GM12892 (cell line): Measurements from ENCODE around the gene RARB.

Experiments used
- POLR2A ChIP-seq: IDR thresholded peaks from 2 replicates; pipeline ENCODE4 v1.6.1; 2011; ENCODE audit warnings: low read depth, low read length, control low read depth
- TAF1 ChIP-seq: IDR thresholded peaks from 2 replicates; pipeline ENCODE4 v1.6.1; 2011; ENCODE audit warnings: low read depth, mild to moderate bottlenecking, control low read depth, low read length, borderline replicate concordance

DNA sequence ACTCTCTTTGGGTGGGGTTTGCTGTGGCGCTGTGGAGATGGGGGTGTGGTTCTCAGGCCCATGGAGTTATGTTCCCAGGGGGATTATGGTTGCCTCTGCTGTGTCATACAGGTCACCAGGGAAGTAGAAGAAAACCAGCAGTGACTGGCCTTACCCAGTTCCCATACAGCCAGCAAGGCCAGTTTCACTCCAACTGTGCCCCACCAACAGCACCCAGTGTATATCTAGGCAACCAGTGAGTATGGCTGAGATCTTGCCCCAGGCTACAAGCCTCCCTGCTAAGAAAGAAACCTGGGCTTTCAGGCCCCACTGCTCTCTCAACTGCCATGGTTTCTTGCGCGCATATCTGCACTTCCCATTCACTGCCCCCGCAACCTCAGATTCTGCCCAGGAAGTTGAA lies 31.4 kb upstream of the RARB start:
- TF ChIP-seq TAF1: no peak
- no peak for TF ChIP-seq POLR2A
